ENCODE results near the gene TMEM236.

Gene TMEM236

DNA sequence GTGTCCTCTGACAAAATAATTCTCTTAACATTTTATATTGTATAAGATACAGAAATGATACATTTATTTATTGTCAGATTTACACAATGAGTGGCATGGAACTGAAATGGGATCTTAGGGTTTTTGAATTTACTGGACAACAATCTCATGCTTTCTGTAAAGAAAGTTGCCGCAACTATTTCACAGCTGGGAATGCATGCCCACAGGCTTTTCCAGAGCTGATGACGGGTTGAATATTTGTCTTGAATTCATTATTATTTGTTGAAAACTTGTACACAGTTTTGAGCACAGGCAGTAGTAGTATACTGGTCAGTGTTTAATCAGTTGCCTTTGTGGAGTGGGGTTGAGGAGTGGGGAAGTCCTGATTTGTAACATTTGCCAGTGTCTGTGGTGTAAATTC is 36.6 kb downstream of the TMEM236 start:
- DNase-seq (ENCODE audit: low read depth) = no peak

GRCh38 chr10:17789396-17789795 is 37.4 kb downstream of the TMEM236 start:
- no peak for DNase-seq (ENCODE audit: low read depth)

- DNase-seq (ENCODE audit: low read depth) = no peak
Observed at GRCh38 chr10:17790651-17791050, 38.6 kb downstream of the TMEM236 start.

GRCh38 chr10:17792991-17793390 is 41.0 kb downstream of the TMEM236 start:
- no peak for DNase-seq (ENCODE audit: low read depth)

GRCh38 chr10:17793823-17794644 is 42.0 kb downstream of the TMEM236 start:
- DNase-seq (ENCODE audit: low read depth) = no peak

DNA sequence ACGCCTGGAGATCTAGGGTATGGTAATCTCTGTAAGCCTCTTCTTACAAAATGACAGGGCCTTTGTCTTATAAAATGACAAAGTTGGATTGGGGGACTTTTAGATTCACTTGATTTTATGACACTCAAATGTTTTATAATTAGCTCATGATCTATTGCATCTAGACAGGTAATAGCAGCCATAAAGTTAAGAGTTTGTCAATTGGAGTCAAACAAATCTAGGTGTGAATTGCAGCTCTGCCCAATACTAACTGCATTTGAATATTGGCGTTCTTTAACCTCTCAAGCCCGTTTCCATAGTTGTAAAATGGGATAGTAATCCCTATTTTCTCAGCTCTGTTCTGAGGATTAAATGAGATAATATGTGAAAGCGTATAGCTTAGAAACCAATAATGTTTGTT is 43.1 kb downstream of the TMEM236 start:
- no peak for DNase-seq (ENCODE audit: low read depth)

GRCh38 chr10:17795813-17796594 is 44.0 kb downstream of the TMEM236 start:
- DNase-seq (ENCODE audit: low read depth) = no peak

DNA sequence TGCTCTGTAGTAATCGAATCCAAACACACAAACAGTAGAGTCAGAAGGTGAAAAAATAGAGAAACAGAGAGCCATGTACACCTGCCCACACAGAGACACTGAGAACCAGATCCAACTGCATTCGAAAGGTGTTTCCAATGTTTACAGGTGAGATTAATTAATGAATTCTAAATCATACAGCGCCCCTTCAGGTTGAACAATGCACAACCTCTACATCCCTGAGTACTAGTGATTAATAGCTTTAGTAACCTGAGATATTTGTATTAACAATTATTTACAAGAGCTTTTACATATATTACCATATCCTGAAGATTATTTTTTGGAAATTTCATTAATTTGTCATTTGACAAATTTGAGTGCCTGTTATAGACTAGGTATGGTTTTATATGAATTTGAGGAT is 49.5 kb downstream of the TMEM236 start:
- no peak for DNase-seq (ENCODE audit: low read depth)

GRCh38 chr10:17802350-17802749 is 50.3 kb downstream of the TMEM236 start:
- no peak for DNase-seq (ENCODE audit: low read depth)

GRCh38 chr10:17802976-17803375 is 51.0 kb downstream of the TMEM236 start:
- no peak for DNase-seq (ENCODE audit: low read depth)

GRCh38 chr10:17805330-17805729 is 53.3 kb downstream of the TMEM236 start:
- no peak for DNase-seq (ENCODE audit: low read depth)

DNA sequence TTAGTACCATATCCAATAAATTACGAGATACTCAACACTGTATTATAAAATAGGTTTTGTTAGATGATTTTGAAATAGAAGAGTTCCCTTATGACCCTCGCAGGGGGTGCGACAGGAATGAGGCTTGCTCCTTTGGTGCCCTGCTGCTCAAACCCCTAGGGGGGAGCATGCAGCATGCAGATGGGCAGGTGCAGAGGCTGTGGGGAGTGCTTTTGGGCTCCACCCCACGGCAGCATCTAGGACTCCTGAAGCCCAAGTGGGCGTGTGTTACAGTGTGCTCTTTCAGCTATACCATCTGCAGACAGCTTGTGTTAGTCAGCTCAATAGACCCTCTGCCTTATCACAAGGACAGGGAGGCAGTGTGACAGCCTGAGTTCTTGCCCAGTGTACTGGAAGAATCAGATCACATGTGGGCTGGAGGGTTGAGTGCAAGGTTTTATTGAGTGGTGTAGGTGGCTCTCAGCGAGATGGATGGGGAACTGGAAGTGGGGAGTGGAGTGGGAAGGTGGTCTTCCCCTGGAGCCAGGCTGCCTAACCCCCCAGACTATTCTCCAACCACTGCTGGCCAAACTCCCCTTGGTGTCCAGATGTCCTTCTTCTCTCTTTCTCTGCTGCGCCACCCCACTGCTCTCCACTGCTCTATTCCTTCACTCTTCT is 54.0 kb downstream of the TMEM236 start:
- no peak for DNase-seq (ENCODE audit: low read depth)

- no peak for DNase-seq (ENCODE audit: low read depth)
Observed at GRCh38 chr10:17808971-17809841, 57.2 kb downstream of the TMEM236 start, which contains the start of gene MRC1. Gene MRC1 (plus strand): TSS chr10:17809348. CDS start chr10:17809466, 118 bp downstream.

DNA sequence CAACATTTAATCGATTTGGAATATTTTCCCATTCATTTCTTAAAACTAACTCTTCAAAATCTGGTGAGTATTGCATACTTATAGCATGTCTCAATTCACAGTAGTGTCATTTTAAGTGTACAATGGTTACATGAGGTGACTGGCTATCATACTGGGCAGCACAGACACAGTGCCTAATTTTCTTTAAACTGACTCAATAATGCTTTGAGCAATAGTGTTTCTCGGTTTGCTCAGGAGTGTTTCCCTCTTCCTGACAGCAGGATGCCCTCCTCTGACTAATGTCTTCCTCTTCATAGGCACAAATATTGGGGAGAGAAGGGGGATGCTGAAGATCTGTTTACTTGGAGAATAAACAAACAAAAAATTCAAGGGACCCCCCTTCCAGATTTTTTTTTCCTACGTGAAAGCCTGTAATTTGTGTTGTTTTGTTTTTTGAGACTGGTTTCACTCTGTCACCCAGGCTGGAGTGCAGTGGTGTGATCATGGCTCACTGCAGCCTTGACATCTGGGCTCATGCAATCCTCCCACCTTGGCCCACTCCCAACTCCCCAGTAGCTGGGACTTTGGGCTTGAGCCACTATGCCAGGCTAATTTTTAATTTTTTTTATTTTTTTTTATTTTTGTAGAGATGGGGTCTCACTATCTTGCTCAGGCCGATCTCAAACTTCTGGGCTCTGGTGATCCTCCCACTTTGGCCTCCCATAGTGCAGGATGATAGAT is 59.3 kb downstream of the TMEM236 start:
- no peak for DNase-seq (ENCODE audit: low read depth)

- DNase-seq (ENCODE audit: low read depth) = no peak
Observed at GRCh38 chr10:17814973-17815372, 63.0 kb downstream of the TMEM236 start.

DNA sequence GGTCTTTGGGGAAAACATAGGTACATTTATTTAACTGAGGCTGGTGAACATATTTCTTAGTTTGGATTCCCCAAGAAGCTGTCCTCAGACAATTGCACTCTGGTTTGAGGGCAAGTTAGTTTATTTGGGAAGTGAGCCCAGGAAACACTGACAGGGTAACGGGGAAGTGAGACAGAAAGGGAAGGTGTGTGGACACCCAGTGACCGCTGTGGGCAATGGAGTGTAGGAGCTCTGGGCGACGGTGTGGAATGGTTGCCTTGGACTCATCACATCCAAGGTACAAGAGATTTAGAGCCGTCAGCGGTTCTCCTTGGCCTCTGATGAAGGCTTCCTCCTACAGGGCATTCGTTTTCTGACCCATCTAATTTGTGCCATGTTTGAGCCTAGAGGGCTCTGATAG is 64.2 kb downstream of the TMEM236 start:
- no peak for DNase-seq (ENCODE audit: low read depth)

DNA sequence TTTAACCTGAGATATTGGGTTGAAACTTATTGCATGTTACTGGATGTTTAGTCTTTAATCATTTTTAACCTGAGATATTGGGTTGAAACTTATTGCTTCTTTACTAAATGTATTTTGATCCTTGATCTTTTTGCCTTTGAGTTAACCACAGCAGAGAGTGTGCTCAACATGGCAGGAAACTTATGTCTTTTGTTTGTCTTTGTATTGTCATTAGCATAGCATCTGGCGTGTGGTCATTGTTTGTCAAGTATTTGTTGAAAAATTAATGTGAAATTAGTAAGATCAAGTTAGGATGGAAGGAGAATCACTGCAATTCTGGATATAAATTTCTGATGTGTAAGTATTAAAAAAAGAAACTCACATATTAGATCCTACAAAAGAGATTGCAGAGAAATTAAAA is 65.3 kb downstream of the TMEM236 start:
- DNase-seq (ENCODE audit: low read depth) = no peak

DNA sequence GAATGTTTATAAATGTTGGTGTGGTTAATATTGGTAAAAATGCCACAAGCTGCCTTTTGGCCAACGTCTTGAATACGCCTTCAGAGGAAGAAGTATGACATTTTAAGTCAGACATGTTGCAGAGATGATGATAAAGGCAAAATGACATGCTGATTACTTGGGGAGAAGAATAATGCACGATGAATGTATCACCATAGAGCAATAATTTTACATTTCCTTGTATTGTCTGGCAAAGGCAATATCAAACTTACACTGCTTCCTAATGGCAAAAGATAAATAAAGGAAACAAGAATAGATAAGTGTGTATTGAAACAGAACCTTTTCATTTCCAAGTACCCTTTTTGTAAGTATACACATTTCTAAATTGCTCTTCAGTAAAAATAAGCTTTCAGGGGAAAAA is 65.8 kb downstream of the TMEM236 start:
- DNase-seq (ENCODE audit: low read depth) = no peak

GRCh38 chr10:17819836-17820235 is 67.8 kb downstream of the TMEM236 start:
- no peak for DNase-seq (ENCODE audit: low read depth)

GRCh38 chr10:17820943-17821342 is 68.9 kb downstream of the TMEM236 start:
- DNase-seq (ENCODE audit: low read depth) = no peak

DNA sequence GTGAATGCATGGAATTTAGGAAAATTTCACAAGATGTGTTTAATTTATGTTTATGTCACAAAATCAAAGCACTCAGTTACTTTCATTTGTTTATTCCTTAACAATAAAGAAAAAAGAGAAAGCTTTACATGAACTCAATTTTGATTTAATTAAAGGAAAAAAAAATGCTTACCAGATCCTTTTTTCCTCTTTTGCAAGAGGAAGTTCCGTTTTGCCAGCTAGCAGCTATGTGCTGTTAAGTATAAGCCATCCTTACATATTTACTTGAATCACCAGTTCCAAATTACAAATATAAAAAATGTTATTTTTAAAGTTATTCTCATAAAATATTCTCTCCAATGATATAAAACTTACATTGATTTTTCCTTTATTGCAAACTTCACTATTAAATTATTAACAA is 69.9 kb downstream of the TMEM236 start:
- no peak for DNase-seq (ENCODE audit: low read depth)

All from stimulated activated CD8-positive, alpha-beta memory T cell treated with anti-CD3 and anti-CD28 coated beads, Interleukin-15, amount 100 ng/mL, for 24 hours (primary cell).